ENCODE measurements around the gene SRD5A1.
A peak's percentile ranks its signal among the peaks of the same experiment; 100 is the strongest.

The SRD5A1 gene

DNA sequence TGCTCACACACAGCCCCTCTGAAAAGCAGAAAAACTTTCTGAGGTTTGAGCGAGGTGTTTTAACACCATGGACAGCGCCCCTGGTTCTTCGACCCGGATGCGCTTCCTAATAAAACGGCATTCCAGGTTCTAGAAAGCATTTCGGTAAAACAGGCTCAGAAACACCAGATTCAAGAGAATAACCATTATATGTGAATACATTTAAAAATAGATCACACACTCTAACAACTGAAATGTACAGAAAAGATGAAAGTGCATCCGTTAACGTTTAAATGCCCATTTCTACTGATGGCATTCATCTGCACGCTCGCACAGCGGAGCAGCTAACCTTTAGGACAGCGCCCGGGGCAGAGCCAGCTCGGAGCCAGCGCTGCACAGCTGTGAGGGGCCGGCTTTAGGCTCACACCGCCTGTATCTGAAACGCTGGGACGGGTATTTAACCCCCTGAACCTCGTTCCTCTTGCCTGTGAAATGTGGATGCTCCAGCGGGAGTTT, 53.7 kb downstream of the SRD5A1 start:
- DNase-seq, result no peak

DNA sequence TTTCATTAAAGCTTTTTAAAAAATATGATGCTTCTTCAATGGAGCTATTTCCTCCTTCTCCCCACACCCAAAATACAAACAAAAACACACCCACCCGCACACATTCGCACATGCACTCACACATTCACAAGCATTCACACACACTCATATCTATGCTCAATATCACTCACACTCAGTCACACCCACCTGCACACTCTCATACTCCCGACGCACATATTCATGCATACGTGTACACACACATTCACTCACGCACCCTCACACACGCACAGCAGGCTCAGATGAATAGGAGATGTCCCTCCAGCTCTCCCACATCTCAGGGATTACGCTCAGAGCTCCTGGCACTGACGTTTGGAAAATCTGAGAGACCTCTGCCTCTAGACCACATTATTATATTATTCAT, 54.3 kb downstream of the SRD5A1 start:
- DNase-seq, result no peak

DNA sequence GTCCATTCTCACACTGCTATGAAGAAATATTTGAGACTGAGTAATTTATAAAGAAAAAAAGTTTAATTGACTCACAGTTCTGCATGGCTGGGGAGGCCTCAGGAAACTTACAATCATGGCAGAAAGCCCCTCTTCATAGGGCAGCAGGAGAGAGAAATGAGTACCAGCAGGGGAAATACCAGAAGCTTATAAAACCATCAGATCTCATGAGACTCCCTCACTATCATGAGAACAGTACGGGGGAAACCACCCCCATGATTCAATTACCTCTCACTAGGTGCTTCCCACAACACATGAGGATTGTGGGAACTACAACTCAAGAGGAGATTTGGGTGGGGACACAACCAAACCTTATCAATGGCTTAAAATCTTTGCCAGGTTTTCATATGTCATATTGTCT, 59.7 kb downstream of the SRD5A1 start:
- DNase-seq, result no peak

DNA sequence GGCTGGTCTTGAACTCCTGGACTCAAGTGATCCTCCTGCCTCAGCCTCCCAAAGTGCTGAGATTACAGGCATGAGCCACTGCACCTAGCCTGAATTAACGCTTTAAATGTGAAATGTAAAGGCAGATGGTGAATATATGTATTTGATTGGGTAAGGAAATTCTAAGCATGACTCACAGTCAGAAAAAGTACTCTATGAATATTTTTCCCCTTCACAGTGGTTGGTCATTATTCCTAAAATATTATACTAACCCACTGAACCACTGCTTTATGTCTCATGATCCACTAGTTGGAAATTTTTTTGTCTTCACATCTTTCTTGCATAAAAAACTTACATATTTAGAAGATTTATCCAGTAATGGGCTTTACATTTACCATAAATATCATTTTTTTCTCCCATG, 65.5 kb downstream of the SRD5A1 start:
- no peak for DNase-seq

DNA sequence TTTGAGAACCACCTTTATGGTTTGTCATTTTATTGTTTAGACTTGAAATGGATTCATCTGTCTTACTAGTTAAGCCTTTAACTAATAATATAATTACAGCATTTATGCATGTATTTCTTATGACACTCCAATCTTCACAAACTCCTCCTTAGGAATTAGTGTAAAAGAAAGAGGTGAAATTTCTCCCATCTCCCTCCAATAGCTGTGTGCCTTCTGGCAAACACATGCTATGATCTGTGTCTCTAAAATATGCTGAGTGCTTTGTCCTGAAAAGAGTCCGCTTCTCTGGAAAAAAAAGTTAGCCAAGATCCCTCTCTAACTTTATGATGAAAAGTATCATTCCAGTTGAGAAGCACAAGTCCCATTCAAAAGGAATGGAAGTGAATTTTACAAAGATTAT, 66.1 kb downstream of the SRD5A1 start:
- no peak for DNase-seq

DNA sequence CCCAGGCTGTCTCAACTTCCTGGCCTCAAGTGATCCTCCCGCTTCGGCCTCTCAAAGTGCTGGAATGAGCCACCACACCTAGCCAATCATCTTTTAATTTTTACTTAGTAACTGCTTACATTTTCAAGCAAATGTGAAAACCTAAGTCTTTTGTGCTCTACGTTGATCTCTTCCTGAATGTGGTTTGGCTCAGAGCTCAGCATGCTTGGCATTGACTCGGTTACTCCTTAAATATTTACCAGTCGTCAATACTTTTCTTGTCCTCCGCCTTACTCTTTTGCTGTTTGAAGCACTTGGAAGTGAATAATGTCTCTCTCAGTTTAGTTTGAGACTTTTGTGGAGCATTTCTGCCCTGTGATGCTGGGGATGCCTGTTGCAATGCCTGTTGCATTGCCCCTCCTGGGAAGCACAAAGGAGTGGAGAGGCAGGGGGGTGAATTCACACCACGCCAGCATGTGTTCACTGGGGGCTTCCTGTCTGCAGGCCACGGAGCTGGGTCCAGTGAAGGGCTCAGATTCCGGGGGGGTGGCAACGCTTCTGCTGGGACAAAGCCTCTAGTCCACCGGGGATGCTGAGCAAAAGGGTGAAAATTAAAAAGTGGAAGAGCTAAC, 66.9 kb downstream of the SRD5A1 start:
- no peak for DNase-seq

DNA sequence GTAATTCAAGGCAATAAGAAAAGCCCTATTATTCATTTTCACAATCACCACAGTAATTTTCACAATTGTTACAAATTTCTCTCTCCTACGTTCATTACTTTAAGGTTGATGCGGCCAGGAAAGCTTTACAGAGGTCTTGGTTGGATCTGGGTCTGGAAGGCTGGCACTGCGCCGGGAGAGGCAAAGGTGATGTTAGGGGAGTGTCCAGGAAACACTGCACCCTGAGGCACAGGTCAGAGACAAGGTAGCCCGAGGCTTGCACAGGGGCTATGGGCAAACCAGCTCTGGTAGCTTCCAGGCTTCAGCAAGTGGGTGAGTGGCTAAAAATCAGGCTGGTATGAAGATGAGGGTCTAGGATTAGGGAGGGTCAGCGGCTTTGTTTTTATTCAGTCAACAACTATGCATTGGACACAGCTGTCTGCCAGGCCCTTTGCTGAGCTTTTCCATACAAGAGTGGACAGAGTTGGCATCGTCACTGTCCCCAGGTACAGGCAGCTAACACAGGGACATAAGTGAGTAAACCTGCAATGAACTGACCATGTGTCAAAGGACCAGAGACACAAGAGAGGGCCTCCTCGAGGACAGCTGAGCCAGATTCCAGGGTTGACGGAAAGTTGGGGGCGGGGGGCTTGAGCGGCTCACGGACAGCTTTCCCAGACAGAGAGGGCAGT, 67.6 kb downstream of the SRD5A1 start:
- no peak for DNase-seq

DNA sequence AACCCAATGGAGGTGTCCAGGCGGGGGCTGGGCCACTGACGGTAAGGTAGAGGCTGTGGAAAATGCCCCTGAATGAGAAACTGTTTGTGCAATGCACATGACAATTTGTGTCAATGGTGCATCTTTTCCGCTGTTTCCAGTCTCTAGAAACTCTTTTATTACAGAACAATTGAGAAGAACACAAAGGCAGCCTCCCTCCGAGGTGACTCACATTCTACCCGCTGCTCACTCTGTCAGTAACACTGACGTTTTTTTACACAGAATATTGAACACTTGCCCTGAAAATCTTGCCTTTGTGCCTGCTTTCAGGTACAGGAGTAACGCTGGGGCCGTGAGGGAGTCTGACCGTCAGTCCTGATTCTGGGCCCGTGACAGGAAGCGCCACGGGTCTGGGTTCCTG, 68.3 kb downstream of the SRD5A1 start:
- DNase-seq, result no peak

DNA sequence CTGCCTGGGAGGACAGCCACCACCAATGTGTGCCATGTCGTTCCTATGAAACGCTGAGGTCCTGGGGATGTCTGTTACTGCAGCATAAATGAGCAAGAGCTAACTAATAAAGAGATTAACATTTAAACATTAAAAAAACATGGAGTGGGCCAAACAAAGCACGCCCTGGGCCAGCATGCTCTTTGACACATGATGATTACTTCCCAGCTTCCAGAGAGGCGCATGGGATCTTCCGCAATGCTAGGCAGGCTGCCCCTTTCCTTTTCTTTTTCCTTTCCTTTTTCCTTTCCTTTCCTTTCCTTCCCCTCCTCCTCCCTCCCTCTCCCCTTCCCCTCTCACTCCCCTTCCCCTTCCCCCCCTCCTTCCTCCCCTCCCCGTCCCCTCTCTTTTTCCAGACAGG, 69.4 kb downstream of the SRD5A1 start:
- no peak for DNase-seq

DNA sequence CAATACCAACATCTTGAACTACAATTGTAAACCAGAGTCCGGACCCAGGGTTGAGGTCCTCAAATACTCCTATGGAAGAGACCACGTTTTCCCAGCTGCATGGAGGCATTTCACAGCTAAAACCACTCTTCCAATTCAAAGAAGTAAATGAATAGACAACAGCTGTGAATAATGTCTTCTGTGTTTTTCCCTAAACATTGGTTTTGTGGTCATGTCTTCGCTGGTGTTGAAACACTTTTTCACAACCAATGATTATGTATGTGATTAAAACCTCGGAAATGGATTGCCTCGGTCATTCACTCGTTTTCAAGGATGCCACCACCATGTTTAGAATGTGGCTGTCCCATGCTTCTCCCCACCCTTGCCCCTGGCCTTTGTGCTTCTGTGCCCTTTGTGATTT, 70.6 kb downstream of the SRD5A1 start:
- no peak for DNase-seq

DNA sequence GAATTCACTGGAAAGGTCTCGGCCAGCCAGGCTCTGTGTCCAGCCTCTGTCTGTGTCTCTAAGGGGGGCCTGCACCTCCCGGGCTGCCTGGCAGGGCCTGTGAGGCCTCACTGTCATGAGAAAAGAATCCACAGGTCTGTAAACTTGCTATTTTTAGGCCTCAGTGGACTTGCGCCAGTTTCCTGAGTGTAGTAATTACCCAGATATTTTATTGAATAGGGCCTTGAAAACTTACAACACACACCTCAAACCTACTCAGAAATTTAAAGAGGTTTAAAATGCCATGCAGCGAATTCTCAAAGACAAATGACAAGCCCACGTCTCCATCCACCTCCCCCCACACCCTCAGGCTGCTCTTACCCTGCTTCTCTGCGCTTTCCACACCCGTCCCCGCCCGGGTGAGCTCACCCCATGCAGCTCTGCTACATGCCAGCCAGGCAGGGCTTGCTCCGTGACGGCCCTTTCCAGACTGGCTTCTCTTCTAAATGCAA, 71.2 kb downstream of the SRD5A1 start:
- DNase-seq, result no peak

DNA sequence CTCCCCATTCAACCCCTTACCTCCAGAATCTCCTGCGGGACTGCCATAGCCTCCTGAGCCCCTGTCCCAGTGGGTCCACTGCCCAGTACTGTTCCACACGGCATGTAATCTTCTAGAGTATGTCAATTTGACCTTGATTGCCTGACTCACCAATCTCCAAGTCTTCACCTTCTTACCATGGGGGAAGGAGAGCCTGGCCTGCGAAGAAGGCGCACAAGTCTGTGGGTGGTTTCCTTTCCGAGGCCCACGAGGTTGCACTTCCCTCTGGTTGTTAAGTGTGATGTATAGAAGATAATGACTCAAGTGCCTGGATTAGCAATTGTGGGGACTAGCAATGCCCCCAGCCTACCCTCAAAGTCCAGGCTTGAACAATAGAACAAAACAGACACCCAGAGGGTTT, 71.8 kb downstream of the SRD5A1 start:
- no peak for DNase-seq

DNA sequence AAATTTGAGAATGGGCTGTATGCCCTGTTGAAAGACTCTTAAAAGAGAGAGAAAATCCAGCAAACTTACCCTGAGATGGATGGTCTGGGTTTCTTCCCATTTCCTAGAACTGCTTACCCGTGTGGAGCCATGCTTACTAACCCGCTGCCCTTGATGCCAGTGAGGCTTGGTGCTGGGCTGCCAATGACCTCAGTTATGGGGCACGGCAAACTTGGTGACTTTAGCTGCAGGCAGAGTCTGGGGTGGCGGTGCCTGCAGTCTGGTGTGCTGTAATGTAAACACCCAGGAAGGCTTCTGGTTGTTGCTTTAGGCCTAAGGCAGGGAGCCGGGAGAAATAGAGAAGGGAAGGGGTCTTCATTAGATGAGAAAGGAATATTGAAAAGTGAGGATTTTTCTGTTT, 72.7 kb downstream of the SRD5A1 start:
- no peak for DNase-seq

DNA sequence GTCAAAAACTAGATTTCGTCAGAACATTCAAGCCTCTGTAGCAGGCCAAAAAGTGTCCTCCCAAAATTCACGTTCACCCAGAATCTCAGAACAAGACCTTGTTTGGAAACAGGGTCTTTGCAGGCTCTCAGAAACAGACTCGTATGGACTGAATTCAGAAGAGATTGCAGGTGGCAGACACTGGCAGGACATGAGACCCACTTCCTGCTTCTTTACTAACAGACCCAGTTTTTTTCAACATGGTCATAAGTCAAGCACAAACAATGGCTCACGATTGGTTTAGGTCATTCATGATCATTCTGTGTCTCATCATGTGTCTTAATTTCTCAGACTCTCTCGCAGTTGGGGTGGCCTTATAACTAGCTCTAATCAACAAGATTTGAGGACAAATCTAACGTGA, 74.6 kb downstream of the SRD5A1 start:
- DNase-seq, result no peak

DNA sequence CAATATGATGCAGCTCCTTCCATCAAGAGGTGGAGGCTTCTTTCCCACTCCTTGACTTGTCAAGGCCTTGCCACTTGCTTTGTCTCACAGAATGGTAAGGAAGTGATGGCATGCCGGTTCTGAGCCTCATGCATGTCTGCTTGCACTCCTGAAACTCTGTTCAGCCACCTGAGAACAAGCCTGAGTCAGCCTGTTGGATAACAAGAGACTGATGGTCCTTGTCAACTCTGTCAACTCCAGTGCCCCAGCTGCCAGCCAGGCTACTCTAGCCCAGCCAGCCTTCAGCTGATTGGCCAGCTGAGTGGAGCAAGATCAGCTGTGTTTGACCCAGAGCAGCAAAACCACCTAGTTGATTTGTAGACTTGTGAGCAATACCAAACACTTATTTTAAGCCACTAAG, 75.6 kb downstream of the SRD5A1 start:
- DNase-seq, result no peak

DNA sequence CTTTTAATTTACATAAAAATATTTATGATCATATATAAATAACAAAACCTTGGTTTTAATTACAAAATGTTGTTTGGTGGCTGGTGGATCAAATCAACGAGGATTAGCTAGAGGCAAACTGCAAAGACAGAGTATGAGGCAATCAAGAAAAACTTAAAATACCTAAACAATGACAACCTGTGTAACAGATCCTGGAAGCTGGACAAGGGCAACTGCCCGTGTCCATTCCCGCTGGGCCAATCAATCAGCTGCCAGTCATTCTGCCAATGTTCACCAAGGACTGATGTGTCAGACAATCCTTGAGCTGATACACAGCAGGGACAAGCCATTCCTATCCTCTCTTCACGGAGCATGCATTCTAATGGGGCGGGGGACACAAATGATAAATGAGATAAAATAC, 76.8 kb downstream of the SRD5A1 start:
- no peak for DNase-seq

DNA sequence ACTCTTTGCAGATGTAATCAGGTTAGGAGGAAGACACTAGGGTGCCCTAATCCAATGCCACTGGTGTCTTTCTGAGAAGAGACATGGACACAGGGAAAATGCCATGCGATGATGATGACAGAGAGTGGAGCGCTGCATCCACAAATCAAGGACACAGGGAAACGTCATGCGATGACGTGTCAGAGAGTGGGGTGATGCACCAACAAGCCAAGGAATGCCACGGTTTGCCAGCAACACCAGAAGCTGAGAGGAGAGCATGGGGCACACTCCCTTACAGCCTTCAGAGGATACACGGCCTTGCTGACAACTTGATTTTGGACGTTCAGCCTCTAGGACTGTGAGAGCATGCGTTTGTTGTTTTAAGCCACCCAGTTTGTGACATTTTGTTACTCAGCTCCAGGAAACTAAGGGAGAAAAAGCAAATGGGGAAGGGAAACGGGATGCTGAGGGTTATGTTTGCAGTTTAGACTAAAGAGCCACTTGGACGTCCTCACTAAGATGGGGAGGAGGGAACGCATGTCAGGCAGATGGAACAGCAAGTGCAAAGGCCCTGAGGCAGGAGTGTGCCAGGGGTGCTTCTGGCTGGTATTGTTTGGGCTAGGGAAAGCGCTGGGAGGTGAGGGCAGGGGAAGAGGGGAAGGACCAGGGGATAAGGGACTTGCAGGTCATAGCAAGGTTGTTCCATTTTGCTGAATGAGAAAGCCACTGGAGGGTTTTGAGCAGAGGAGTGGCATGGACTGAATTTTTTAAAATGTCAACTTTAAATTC, 77.5 kb downstream of the SRD5A1 start:
- DNase-seq, result no peak

DNA sequence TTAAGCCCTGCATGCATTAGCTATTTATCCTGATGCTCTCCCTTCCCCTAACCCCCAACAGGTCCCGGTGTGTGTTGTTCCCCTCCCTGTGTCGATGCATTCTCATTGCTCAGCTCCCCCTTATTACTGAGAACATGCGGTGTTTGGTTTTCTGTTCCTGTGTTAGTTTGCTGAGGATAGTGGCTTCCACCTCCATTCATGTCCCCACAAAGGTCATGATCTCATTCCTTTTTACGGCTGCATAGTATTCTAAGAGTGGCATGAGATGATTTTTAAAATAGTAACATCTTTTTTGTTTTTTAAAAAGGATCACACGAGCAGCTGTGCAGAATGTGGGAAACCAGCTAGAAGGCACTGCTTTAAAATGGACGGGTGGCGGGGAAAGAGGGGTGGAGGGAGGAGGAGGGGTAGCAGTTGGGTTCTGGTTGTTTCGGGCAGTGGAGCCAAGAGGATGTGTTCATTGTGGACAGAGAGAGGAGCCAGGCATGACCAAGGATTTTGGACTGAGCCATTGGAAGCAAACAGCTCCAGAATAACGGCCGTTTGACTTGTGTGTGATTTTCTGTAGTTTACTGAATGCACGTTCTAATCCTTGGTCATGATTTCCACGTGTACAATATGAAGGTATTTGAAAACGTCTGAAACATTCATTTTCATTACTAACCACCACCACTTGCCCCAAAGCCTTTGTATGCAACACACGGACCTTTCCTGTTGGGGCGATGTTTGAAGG, 78.3 kb downstream of the SRD5A1 start:
- no peak for DNase-seq

DNA sequence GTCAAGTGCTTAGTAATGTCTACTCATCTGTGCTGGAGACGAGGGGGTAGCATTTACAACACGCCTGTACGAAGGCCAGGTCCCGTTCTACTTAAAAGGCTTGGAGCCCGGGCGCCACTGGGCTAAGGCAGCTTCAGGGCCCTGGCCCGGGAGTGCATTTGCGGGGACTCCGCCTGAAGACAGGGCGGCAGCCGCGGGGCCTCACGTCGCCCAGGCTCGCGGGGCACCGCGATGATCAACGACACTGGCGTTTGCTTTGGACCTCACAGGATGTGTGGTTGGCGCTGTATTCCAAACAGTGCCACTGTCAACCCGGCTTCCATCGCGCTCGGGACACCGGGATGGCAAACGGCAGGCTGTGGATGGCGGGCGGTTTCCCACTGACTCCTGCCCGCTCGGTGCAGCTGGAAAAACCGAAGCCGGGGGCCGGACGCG, 78.9 kb downstream of the SRD5A1 start:
- DNase-seq, result peak; percentile 53

DNA sequence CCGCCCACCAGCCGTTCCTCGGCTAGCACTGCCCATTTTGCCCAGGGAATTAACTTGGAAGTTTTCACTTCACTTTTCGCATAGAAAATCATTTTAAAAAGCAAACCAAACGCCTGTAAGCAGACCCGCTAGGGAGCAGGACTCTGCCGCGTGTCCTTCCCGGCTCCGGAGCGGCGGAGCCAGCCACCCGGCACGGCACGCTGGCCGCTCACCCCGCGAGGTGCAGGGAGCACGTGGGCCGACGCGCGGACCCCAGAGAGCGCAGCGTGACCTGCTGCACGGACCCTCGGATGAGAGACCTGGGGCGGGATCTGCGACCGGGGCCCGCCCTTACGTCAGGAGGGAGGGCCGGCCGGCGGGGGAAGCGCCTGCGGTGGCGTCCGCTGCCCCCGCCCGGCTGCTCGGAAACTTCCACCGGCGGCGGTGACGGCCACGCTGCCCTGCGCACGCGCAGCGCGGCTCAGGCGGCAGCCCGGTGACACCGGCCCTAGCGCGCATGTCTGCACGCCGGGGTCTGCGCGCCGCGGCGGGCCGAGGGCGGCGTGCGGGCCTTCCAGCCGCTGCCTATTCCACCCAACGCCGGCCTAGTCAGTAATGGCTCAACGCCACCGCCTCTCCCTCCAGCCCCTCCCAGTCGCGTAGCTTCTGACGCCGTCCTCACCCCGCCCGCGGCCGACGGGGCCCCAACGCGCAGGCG, 79.5 kb downstream of the SRD5A1 start:
- peak; percentile 97 for DNase-seq

DNA sequence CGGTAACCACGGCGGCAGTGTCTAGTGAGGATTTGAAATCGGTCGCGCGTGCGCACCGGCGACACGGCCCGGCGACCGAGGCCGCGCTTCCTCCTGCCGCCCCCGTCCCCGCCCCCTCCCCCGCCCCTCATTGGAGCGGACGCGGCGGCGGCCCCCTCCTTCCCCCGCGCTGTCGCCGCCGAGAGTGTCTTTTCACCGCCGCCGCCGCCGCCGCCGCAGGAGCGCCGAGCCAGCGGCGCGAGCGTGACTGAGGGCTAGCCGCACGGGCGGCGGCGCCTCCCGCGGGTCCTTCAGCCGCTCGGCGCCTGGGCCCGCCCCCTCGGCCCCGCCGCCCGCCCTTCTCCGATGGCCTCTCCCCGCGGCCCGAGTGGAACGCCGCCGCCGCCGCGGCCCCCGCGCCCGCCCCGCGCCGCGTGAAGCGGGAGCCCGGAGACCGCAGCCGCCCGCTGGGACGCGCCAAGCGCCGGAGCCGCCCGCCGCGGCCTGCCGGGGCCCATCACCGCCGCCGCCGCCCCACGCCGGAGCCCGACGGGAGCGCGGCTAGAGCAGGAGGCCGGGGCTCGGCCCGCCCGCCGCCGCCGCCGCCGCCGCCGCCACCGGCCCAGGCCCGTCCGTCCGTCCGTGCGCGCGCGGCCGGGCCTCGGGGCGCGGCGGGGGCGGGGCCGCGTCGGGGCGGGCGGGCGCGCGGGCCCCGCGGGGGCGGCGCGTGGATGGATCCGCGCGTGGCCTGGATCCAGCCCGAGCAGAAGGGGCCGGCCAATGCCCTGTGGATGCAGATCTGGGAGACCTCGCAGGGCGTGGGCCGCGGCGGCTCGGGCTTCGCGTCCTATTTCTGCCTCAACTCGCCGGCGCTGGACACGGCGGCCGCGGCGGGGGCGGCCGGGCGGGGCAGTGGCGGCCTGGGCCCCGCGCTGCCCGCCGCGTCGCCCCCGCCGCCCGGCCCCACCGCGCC, 80.3 kb downstream of the SRD5A1 start, which contains the start of gene TENT4A:
Gene TENT4A (plus strand): TSS at position 159 of the 952 bp plus-strand sequence. CDS start 552 bp downstream, at position 711.
- DNase-seq, result peak; percentile 24
